GM12891 (cell line): Measurements from ENCODE around the gene PDLIM3.

Experiments
- POLR2A ChIP-seq: IDR thresholded peaks from 2 replicates; pipeline ENCODE4 v1.6.1; 2011; ENCODE audit warnings: low read depth, low read length, control low read depth
- POLR2AphosphoS5 ChIP-seq: IDR thresholded peaks from 2 replicates; pipeline ENCODE4 v1.6.1; 2011; ENCODE audit warnings: low read depth, low read length, control low read depth
- SPI1 ChIP-seq: IDR thresholded peaks from 2 replicates; pipeline ENCODE4 v1.6.1; 2011; ENCODE audit warnings: low read depth, low read length, control low read depth
- TAF1 ChIP-seq: IDR thresholded peaks from 2 replicates; pipeline ENCODE4 v1.6.1; 2011; ENCODE audit warnings: low read depth, low read length, control low read depth

GRCh38 chr4:185488650-185489049 is 46.7 kb downstream of the PDLIM3 start:
- TF ChIP-seq SPI1 (no peak), POLR2AphosphoS5 (no peak), POLR2A (no peak), TAF1 (no peak)
